GM23338 (cell line): ENCODE data around the gene ZNF391. TPM values are rescaled to one million over a fixed set of nuclear protein-coding genes. Genes with fewer than 3 reads are reported as not detected.

Source experiments
- ATAC-seq: fragments of 200-7000 bp; cut with Tn5 transposase; 3 replicates; pipeline ENCODE4 v1.9.1; 2020
- DNase-seq: peaks from one replicate; pipeline ENCODE4 v3.0.0-alpha.2; 2015; ENCODE audit warnings: low spot score
- H2AFZ ChIP-seq: fragments of 200-600 bp; sonication (generic); 2 replicates; pipeline ENCODE4 v1.8.0; 2016; ENCODE audit warnings: antibody characterized with exemption, mild to moderate bottlenecking, moderate library complexity
- H3F3A ChIP-seq: fragments of 200-600 bp; sonication (generic); replicated peaks from 2 replicates; pipeline ENCODE4 v1.8.0; 2017; ENCODE audit warnings: antibody characterized with exemption, mixed run types, low read depth
- H3K27ac ChIP-seq: fragments of 200-600 bp; sonication (generic); 2 replicates; pipeline ENCODE4 v1.6.1; 2016; ENCODE audit warnings: low read depth
- H3K27me3 ChIP-seq: fragments of 200-600 bp; sonication (generic); 2 replicates; pipeline ENCODE4 v1.8.0; 2016; ENCODE audit warnings: mild to moderate bottlenecking, mixed run types, moderate library complexity; ENCODE audit not compliant: insufficient read depth
- H3K36me3 ChIP-seq: fragments of 200-600 bp; sonication (generic); 2 replicates; pipeline ENCODE4 v1.8.0; 2016; ENCODE audit warnings: mild to moderate bottlenecking; ENCODE audit not compliant: insufficient read depth
- H3K4me1 ChIP-seq: fragments of 200-600 bp; sonication (generic); 2 replicates; pipeline ENCODE4 v1.8.0; 2016; ENCODE audit warnings: mild to moderate bottlenecking, moderate library complexity; ENCODE audit not compliant: insufficient read depth
- H3K4me2 ChIP-seq: fragments of 200-600 bp; sonication (generic); 2 replicates; pipeline ENCODE4 v1.7.1; 2017; ENCODE audit warnings: mixed run types
- H3K4me3 ChIP-seq: fragments of 200-600 bp; sonication (generic); 2 replicates; pipeline ENCODE4 v1.6.1; 2016; ENCODE audit warnings: mixed run types
- H3K79me2 ChIP-seq: fragments of 200-600 bp; sonication (generic); replicated peaks from 2 replicates; pipeline ENCODE4 v1.8.0; 2017; ENCODE audit warnings: mild to moderate bottlenecking; ENCODE audit not compliant: insufficient read depth
- H3K9me2 ChIP-seq: fragments of 200-600 bp; sonication (generic); 2 replicates; pipeline ENCODE4 v1.8.0; 2017; ENCODE audit not compliant: insufficient read depth
- H4K20me1 ChIP-seq: fragments of 200-600 bp; sonication (generic); replicated peaks from 2 replicates; pipeline ENCODE4 v1.8.0; 2017; ENCODE audit warnings: mild to moderate bottlenecking; ENCODE audit not compliant: insufficient read depth
- H3K27ac Mint-ChIP-seq: 2 replicates; pipeline ENCODE4 v1.8.0; 2020; ENCODE audit warnings: inconsistent platforms, mild to moderate bottlenecking, moderate library complexity, mixed read lengths
- H3K27me3 Mint-ChIP-seq: 3 replicates; pipeline ENCODE4 v1.8.0; 2022; ENCODE audit warnings: low read depth, mild to moderate bottlenecking, moderate library complexity, mixed read lengths, inconsistent platforms; ENCODE audit not compliant: insufficient read depth, poor library complexity
- H3K36me3 Mint-ChIP-seq: 3 replicates; pipeline ENCODE4 v1.8.0; 2021; ENCODE audit warnings: low read depth, mild to moderate bottlenecking, inconsistent platforms, moderate library complexity, mixed read lengths
- H3K4me1 Mint-ChIP-seq: 3 replicates; pipeline ENCODE4 v1.8.0; 2020; ENCODE audit warnings: mild to moderate bottlenecking, inconsistent platforms, mixed read lengths
- H3K4me3 Mint-ChIP-seq: 3 replicates; pipeline ENCODE4 v1.8.0; 2021; ENCODE audit warnings: moderate library complexity, mild to moderate bottlenecking, inconsistent platforms, mixed read lengths
- H3K9me3 Mint-ChIP-seq: 3 replicates; pipeline ENCODE4 v1.8.0; 2020; ENCODE audit warnings: moderate library complexity, mild to moderate bottlenecking, inconsistent platforms, mixed read lengths
- EZH2 ChIP-seq: fragments of 200-600 bp; sonication (generic); IDR thresholded peaks from one replicate; pipeline ENCODE4 v1.8.0; 2017; ENCODE audit warnings: antibody characterized with exemption, mild to moderate bottlenecking, low read depth; ENCODE audit not compliant: unreplicated experiment
- EZH2phosphoT487 ChIP-seq: fragments of 200-600 bp; sonication (generic); IDR thresholded peaks from one replicate; pipeline ENCODE4 v1.8.1; 2018; ENCODE audit warnings: antibody characterized with exemption; ENCODE audit not compliant: unreplicated experiment
- JUNB ChIP-seq: IDR thresholded peaks from one replicate; pipeline ENCODE4 v1.6.1; 2016; ENCODE audit warnings: antibody characterized with exemption; ENCODE audit not compliant: unreplicated experiment
- NANOG ChIP-seq: IDR thresholded peaks from 2 replicates; pipeline ENCODE4 v1.6.1; 2016; ENCODE audit warnings: antibody characterized with exemption, borderline replicate concordance
- STAT1 ChIP-seq: IDR thresholded peaks from one replicate; pipeline ENCODE4 v1.6.1; 2016; ENCODE audit warnings: antibody characterized with exemption; ENCODE audit not compliant: unreplicated experiment
- ZNF114 ChIP-seq: fragments of 250-450 bp; sonication (Bioruptor Pico); IDR thresholded peaks from 2 replicates; pipeline ENCODE4 v1.5.0; 2020; ENCODE audit warnings: mild to moderate bottlenecking, moderate library complexity
- ZNF331 ChIP-seq: fragments of 250-450 bp; sonication (Bioruptor Pico); IDR thresholded peaks from 2 replicates; pipeline ENCODE4 v1.5.0; 2020; ENCODE audit warnings: low read depth, mild to moderate bottlenecking, moderate library complexity
- polyA plus RNA-seq: library from polyadenylated mRNA; unstranded; fragments of >200 nt; fragmentation: Nextera tagmentation; extraction: Ambion mirVana; gene quantifications from 2 replicates; pipeline ENCODE4 v1.2.1, GENCODE V29; 2016
- total RNA-seq: library from RNA; depleted of rRNA; stranded (reverse); fragments of >200 nt; shearing (Covaris generic); gene quantifications from 2 replicates; pipeline ENCODE4 v1.2.3, GENCODE V29; 2014
- TF ChIP-seq, protein P1 (sequence below): IDR thresholded peaks from one replicate; pipeline ENCODE4 v1.6.1; 2018; ENCODE audit warnings: antibody characterized with exemption; ENCODE audit not compliant: unreplicated experiment
- TF ChIP-seq, protein P2 (sequence below): fragments of 250-450 bp; sonication (Bioruptor Pico); IDR thresholded peaks from 2 replicates; pipeline ENCODE4 v1.5.0; 2020; ENCODE audit warnings: mild to moderate bottlenecking, moderate library complexity
- TF ChIP-seq, protein P3 (sequence below): IDR thresholded peaks from 2 replicates; pipeline ENCODE4 v1.6.1; 2016; ENCODE audit warnings: antibody characterized with exemption
- TF ChIP-seq, protein P4 (sequence below), 2 experiments: fragments of 200-600 bp in 1 of 2; sonication (generic) in 1 of 2; conservative IDR thresholded peaks; 2 replicates each; pipeline versions ENCODE4 v1.5.1 to v1.6.1; 2016 to 2017; ENCODE audit warnings: antibody characterized with exemption in 2 of 2, low read depth in 2 of 2, mild to moderate bottlenecking in 2 of 2, moderate library complexity in 1 of 2

The ZNF391 gene
- total and polyA plus RNA-seq, 2 experiments from 2014 or later: 11.4 to 22.5 TPM

DNA sequence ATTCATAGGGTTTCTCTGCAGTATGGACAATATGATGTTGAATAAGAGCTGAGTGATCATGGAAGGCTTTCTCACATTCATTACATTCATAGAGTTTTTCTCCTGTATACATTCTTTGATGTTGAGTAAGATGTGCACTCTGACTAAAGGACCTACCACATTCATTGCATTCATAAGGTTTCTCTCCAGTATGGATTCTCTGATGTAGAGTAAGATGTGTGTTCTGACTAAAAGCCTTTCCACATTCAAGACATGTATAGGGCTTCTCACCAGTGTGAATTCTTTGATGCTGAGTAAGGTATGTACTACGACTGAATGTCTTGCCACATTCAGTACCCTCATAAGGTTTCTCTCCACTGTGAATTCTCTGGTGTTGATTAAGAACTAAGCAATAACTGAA is 29.3 kb upstream of the ZNF391 start:
- no peaks in the 10 kb centered on the region for H3K9me2 ChIP-seq
- H3K36me3 ChIP-seq: peaks cover 25% of the 10 kb centered on the region
- no peak overlapping the region for H3K27ac ChIP-seq
- H3K27me3 ChIP-seq: no peaks in the 10 kb centered on the region
- H3K4me3 Mint-ChIP-seq: no peak overlapping the region
- H3K4me1 ChIP-seq: no peaks in the 10 kb centered on the region
- H3K79me2 ChIP-seq: no peaks in the 10 kb centered on the region
- TF ChIP-seq JUNB (no peak), ZNF114 (CRISPR knock-in tag) (no peak), NANOG (no peak), ZNF331 (CRISPR knock-in tag) (no peak), STAT1 (no peak), EZH2 (no peak), EZH2phosphoT487 (no peak)
- TF ChIP-seq, protein P1, sequence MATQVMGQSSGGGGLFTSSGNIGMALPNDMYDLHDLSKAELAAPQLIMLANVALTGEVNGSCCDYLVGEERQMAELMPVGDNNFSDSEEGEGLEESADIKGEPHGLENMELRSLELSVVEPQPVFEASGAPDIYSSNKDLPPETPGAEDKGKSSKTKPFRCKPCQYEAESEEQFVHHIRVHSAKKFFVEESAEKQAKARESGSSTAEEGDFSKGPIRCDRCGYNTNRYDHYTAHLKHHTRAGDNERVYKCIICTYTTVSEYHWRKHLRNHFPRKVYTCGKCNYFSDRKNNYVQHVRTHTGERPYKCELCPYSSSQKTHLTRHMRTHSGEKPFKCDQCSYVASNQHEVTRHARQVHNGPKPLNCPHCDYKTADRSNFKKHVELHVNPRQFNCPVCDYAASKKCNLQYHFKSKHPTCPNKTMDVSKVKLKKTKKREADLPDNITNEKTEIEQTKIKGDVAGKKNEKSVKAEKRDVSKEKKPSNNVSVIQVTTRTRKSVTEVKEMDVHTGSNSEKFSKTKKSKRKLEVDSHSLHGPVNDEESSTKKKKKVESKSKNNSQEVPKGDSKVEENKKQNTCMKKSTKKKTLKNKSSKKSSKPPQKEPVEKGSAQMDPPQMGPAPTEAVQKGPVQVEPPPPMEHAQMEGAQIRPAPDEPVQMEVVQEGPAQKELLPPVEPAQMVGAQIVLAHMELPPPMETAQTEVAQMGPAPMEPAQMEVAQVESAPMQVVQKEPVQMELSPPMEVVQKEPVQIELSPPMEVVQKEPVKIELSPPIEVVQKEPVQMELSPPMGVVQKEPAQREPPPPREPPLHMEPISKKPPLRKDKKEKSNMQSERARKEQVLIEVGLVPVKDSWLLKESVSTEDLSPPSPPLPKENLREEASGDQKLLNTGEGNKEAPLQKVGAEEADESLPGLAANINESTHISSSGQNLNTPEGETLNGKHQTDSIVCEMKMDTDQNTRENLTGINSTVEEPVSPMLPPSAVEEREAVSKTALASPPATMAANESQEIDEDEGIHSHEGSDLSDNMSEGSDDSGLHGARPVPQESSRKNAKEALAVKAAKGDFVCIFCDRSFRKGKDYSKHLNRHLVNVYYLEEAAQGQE: no peak
- TF ChIP-seq, protein P2, sequence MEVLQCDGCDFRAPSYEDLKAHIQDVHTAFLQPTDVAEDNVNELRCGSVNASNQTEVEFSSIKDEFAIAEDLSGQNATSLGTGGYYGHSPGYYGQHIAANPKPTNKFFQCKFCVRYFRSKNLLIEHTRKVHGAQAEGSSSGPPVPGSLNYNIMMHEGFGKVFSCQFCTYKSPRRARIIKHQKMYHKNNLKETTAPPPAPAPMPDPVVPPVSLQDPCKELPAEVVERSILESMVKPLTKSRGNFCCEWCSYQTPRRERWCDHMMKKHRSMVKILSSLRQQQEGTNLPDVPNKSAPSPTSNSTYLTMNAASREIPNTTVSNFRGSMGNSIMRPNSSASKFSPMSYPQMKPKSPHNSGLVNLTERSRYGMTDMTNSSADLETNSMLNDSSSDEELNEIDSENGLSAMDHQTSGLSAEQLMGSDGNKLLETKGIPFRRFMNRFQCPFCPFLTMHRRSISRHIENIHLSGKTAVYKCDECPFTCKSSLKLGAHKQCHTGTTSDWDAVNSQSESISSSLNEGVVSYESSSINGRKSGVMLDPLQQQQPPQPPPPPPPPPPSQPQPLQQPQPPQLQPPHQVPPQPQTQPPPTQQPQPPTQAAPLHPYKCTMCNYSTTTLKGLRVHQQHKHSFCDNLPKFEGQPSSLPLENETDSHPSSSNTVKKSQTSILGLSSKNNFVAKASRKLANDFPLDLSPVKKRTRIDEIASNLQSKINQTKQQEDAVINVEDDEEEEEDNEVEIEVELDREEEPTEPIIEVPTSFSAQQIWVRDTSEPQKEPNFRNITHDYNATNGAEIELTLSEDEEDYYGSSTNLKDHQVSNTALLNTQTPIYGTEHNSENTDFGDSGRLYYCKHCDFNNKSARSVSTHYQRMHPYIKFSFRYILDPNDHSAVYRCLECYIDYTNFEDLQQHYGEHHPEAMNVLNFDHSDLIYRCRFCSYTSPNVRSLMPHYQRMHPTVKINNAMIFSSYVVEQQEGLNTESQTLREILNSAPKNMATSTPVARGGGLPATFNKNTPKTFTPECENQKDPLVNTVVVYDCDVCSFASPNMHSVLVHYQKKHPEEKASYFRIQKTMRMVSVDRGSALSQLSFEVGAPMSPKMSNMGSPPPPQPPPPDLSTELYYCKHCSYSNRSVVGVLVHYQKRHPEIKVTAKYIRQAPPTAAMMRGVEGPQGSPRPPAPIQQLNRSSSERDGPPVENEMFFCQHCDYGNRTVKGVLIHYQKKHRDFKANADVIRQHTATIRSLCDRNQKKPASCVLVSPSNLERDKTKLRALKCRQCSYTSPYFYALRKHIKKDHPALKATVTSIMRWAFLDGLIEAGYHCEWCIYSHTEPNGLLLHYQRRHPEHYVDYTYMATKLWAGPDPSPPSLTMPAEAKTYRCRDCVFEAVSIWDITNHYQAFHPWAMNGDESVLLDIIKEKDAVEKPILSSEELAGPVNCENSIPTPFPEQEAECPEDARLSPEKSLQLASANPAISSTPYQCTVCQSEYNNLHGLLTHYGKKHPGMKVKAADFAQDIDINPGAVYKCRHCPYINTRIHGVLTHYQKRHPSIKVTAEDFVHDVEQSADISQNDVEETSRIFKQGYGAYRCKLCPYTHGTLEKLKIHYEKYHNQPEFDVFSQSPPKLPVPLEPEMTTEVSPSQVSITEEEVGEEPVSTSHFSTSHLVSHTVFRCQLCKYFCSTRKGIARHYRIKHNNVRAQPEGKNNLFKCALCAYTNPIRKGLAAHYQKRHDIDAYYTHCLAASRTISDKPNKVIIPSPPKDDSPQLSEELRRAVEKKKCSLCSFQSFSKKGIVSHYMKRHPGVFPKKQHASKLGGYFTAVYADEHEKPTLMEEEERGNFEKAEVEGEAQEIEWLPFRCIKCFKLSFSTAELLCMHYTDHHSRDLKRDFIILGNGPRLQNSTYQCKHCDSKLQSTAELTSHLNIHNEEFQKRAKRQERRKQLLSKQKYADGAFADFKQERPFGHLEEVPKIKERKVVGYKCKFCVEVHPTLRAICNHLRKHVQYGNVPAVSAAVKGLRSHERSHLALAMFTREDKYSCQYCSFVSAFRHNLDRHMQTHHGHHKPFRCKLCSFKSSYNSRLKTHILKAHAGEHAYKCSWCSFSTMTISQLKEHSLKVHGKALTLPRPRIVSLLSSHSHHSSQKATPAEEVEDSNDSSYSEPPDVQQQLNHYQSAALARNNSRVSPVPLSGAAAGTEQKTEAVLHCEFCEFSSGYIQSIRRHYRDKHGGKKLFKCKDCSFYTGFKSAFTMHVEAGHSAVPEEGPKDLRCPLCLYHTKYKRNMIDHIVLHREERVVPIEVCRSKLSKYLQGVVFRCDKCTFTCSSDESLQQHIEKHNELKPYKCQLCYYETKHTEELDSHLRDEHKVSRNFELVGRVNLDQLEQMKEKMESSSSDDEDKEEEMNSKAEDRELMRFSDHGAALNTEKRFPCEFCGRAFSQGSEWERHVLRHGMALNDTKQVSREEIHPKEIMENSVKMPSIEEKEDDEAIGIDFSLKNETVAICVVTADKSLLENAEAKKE (CRISPR knock-in tag): no peak
- TF ChIP-seq, protein P3, sequence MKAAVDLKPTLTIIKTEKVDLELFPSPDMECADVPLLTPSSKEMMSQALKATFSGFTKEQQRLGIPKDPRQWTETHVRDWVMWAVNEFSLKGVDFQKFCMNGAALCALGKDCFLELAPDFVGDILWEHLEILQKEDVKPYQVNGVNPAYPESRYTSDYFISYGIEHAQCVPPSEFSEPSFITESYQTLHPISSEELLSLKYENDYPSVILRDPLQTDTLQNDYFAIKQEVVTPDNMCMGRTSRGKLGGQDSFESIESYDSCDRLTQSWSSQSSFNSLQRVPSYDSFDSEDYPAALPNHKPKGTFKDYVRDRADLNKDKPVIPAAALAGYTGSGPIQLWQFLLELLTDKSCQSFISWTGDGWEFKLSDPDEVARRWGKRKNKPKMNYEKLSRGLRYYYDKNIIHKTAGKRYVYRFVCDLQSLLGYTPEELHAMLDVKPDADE: no peak
- TF ChIP-seq, protein P4, sequence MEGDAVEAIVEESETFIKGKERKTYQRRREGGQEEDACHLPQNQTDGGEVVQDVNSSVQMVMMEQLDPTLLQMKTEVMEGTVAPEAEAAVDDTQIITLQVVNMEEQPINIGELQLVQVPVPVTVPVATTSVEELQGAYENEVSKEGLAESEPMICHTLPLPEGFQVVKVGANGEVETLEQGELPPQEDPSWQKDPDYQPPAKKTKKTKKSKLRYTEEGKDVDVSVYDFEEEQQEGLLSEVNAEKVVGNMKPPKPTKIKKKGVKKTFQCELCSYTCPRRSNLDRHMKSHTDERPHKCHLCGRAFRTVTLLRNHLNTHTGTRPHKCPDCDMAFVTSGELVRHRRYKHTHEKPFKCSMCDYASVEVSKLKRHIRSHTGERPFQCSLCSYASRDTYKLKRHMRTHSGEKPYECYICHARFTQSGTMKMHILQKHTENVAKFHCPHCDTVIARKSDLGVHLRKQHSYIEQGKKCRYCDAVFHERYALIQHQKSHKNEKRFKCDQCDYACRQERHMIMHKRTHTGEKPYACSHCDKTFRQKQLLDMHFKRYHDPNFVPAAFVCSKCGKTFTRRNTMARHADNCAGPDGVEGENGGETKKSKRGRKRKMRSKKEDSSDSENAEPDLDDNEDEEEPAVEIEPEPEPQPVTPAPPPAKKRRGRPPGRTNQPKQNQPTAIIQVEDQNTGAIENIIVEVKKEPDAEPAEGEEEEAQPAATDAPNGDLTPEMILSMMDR (conservative IDR thresholded peaks at IDR 0.05; ENCODE audit: low read depth in 2 of 2): no peak
- DNase-seq: no peak
- no peak overlapping the region for H3K4me3 ChIP-seq
- H3K4me1 Mint-ChIP-seq: no peaks in the 10 kb centered on the region
- no peak for ATAC-seq
- peaks cover 50% of the 10 kb centered on the region for H3K36me3 Mint-ChIP-seq
- H3K27me3 Mint-ChIP-seq: no peaks in the 10 kb centered on the region
- peaks cover 52% of the 10 kb centered on the region for H3K9me3 Mint-ChIP-seq
- no peaks in the 10 kb centered on the region for H3F3A ChIP-seq
- no peak overlapping the region for H3K4me2 ChIP-seq
- no peak overlapping the region for H2AFZ ChIP-seq
- no peak overlapping the region for H3K27ac Mint-ChIP-seq
- H4K20me1 ChIP-seq: no peaks in the 10 kb centered on the region
